ENCODE data around the gene TRAF6.
"Not testable (repeated sequence)": the region's sequence is repeated elsewhere in the genome, so short reads cannot be mapped to it uniquely, and the experiment has no call there.

GRCh38 chr11:36483042-36483441 is 27.0 kb downstream of the TRAF6 start:
- not testable (repeated sequence) for TF ChIP-seq CTCF (IDR thresholded peaks at IDR 0.05); MAX (CRISPR knock-in tag; IDR thresholded peaks at IDR 0.05)
